ENCODE measurements around the gene CT47C1. TPM values are rescaled to one million over a fixed set of nuclear protein-coding genes. Genes with fewer than 3 reads are reported as not detected.
"Not testable (repeated sequence)": the region's sequence is repeated elsewhere in the genome, so short reads cannot be mapped to it uniquely, and the experiment has no call there.

Gene CT47C1
- total RNA-seq = not detected

DNA sequence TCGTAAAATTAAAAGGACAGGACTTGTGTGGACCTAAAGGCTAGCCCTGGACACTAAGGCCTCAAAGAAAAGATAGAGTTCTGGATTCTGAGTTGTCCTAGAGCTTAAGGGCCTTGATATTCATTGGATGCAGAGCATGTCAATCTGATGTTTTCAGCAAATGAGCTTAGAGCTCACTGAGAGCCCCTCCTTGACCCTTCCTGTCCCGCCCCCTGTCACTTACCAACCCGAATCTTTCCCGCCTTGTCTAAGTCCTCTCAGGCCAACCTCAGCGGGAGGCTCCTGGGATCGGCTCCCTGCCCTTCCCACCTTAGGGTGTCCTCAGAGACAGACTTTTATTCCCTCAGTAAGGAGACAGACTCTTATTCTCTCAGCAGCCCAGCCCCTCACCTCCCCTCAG, at the start of gene CT47C1:
CT47C1 (plus strand) TSS at position 250 of the 400 bp plus-strand sequence. CDS start 233 bp downstream, outside the sequence.
- DNase-seq = no peak

DNA sequence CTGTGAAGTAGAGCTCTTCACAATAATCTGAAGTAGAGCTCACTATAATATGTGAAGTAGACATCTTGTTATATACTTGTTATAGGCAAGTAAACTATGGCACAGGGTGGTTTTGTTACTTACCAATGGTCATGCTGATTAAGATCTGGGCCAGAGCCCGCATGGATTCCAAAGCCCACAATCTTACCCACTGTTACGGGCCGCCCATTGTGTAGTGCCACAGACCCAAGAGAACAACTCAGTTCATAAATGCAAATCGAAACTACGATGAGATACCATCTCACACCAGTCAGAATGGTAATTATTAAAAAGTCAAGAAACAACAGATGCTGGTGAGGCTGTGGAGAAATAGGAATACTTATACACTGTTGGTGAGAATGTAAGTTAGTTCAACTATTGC, 46.9 kb upstream of the CT47C1 start:
- DNase-seq = no peak

DNA sequence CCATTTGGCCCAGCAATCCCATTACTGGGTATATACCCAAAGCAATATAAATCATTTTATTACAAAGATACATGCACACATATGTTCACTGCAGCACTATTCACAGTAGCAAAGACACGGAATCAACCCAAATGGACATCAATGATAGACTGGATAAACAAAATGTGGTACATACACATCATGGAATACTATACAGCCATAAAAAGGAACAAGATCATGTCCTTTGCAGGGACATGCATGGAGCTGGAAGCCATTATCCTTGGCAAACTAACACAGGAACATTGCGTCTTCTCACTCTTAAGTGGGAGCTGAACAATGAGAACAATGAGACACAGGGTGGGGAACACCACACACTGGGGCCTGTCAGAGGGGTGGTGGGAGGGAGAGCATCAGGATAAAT, 46.4 kb upstream of the CT47C1 start:
- DNase-seq = not testable (repeated sequence)

DNA sequence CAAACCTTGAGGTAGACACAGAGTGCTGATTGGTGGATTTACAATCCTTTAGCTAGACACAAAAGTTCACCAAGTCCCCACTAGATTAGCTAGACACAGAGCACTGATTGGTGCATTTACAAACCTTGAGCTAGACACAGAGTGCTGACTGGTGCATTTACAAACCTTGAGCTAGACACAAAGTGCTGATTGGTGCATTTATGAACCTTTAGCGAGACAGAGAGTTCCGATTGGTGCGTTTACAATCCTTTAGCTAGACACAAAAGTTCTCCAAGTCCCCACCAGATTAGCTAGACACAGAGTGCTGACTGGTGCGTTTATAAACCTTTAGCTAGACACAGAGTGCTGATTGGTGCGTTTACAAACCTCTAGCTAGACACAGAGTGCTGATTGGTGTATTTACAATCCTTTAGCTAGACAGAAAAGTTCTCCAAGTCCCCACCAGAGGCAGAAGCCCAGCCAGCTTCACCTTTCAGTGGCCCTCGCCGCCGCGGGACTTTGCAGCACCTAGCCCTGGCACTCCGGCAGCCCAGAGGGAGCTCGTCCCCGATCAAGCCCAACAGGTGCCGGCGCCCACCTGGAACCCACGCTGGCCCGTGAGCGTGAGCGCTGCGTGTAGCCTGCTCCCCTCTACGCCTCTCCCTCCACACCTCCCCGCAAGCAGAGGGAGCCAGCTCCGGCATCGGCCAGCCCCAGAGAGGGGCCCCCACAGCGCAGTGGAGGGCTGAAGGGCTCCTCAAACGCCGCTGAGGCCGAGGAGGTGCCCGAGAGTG, 44.6 kb upstream of the CT47C1 start:
- not testable (repeated sequence) for DNase-seq

DNA sequence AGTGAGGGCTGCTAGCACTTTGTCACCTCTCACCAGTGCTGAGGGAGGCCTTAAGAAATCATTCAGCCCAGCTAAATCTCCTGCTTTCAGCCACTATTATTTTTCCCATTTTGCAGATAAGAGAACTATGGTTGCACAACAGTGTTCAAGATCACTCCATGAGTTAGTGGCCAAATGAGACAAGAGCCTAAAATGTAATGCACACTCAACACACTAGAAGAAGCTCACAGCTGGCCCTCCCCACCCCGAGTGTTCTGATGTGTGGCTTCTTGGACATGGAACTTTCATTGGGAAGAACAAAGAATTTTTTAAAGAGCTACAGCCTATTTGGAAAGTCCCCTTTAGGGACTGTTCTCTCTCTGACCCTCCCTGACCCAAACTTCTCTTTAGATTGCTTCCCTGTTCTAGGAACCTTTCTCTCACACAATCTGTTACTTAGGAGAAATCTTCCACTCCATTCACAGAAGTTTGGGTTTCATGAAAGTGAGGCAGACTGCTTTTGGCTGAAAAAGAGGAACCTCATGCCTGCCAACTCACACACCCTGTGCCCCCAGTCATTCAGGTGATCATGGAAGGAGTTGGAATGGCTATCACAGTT, 44.0 kb upstream of the CT47C1 start:
- DNase-seq = no peak

DNA sequence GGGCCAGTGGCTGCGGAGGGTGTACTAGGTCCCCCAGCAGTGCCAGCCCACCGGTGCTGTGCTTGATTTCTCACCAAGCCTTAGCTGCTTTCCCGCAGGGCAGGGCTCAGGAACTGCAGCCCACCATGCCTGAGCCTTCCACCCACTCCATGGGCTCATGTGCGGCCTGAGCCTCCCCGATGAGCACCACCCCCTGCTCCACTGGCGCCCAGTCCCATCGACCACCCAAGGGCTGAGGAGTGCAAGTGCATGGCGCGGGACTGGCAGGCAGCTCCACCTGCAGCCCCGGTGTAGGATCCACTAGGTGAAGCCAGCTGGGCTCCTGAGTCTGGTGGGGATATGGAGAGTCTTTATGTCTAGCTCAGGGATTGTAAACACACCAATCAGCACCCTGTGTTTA, 43.1 kb upstream of the CT47C1 start:
- not testable (repeated sequence) for DNase-seq

DNA sequence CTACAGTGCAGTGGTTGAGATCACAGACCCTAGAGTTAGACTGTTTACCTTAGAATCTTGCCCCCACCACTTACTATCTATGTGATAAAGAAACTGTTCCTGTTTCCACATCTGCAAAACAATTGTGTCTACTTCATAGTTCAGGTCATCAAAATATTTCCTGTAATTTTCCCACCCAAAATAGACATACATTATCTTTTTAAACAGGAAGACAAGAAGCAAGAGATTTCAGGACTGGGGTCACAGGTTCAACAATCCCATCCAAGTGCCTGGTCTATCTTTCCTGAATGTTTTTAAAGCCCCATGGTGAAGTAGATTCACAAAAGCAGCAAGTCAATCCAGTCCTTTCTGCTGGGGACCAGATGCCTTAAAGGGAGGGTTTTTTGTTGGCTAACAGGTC, 41.8 kb upstream of the CT47C1 start:
- no peak for DNase-seq

DNA sequence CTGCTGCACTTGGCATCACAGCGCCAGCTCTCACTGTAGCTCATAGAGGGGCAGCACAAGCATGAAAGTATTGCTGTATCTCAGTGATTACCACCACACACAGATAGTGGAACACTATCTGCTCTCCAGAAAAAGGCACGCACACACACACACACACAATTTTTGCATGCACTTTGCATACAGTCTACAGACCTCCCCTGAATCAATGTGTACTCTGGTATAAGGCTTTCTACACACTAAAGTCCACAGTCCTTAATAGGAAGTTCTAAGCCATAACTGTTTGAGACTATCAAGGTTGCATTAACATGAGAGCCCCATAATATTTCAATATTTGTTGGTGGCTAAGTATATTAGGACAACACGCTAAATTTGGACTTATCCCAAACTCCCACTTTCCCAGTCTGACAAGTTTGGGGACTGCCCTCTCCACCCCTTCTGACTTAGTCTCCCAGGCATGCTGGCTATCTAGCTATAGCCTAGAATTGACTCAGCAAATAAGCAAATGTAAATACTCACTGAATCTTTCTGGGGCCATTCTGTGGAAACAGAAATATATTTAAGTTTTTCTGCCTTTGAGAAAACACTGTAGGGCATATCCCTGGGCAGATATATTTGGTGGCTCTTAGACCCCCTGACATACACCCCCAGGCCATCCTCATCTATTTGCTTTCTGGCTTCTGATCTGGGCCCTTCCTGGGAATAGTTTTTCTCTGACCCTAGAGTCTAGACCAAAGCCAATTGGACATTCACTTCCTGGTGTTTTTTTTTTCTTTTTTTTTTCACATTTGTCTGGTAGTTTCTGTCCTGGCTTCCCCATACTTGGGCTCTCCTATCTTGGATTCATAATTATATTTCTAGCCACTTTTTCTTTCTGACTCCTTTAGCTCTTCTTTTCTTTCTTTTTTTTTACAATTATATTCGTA, 36.4 kb upstream of the CT47C1 start:
- no peak for DNase-seq

DNA sequence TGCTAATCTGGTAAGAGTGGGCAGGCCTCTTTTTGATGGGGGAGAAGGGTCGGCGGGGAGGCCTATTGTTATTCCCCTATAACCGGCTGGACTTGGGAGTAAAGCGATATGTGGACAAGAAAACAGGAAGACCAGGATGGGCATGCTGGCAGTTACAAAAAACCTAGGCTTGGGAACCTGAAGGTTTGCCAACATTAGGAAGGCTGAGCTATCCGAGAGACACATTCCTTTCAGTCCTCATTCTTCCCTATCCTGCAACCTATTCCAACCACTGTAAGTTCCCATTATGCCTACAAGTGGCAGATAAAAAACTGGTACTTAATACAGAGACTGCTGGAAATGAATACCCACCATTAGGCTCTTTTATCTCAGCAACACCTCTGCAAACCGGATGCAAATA, 32.4 kb upstream of the CT47C1 start:
- DNase-seq = no peak

DNA sequence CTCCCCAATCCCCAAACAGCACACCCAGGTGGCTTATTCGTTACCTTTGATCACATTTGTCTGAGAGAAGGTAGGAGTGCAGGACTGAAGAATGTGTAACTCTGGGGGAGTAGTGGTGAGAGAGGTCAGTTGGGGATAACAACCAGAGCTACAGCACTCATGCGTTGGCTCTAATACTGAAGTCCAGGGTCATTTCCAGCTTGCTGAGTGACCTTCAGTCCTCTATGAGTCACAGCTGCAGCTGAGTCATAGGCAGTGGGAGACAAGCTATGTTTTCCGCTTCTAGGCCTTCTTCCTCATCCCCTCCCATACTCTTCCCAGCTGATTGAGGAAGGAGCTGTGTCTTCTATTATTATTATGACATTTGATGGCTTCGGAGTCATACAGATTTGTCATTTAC, 31.6 kb upstream of the CT47C1 start:
- peak; percentile 2 for DNase-seq

DNA sequence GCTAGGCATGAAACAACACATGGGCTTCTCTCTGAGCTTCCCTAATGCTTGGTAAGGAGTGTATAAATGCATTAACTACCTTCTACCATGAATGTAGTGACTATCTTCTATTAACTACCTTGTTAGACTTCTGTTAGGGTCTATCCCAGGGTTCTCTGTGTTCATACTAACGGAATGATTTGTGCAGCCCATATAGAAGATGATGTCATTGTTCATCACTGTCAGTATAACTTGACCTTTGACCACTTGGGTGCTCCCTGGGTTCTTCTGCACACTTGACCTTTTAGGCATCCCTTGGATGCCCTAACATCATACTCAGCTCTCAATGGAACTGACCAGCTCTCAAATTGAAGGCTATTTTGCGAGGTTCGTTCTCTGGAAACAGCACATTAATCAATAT, 30.8 kb upstream of the CT47C1 start:
- DNase-seq = no peak

DNA sequence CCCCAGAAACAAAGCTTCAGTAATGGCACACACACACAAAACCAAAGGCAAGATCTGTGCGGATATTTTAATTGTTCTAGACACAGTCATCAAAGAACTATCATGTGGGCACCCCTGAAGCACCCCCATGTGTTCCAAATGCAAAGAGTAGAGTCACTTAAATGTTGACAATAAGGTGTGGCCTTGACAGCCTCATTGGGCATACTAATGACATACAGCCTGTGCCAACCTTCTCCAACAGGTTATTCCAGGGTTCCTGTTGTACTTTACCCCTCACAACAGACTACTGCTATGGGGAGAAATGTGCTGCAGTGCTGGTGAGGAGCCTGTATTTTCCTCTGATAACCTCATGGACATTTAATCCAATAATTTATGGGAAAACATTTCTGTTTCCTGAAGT, 29.8 kb upstream of the CT47C1 start:
- DNase-seq = no peak

DNA sequence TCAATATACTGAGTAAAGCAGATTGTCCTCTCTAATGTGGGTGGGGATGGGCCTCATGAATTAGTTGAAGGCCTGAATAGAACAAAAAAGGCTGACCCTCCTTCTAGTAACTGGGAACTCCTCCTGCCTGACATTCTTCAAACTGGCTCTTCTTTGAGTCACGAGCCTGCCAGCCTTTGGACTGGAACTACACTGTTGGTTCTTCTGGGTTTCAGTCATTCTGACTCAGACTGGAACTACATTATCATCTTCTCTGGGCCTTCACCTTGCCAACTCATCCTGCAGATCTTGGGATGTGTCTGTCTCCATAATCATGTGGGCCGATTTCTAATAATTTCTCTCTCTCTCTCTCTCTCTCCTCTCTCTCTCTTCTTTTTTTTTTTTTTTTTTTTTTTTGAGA, 26.9 kb upstream of the CT47C1 start:
- DNase-seq = no peak

DNA sequence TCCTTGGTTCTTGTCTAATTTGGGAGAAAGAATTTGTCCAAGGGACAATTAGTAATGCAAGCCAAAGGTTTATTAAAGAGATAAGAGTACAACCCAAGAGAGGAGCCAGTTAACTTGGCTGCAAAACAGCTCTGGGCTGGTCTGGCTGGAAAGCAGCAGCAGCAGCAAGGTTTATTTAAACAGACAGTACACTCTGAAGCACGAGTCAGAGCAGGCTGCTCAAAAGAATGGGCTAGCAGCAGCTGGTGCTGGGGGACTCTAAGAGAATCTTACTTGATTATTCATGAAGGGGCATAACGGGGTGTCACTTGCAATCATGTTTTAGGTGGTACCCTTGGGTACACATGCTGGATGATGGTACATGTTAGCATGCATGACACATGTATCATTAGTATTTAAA, 17.1 kb upstream of the CT47C1 start:
- DNase-seq = peak; percentile 6

DNA sequence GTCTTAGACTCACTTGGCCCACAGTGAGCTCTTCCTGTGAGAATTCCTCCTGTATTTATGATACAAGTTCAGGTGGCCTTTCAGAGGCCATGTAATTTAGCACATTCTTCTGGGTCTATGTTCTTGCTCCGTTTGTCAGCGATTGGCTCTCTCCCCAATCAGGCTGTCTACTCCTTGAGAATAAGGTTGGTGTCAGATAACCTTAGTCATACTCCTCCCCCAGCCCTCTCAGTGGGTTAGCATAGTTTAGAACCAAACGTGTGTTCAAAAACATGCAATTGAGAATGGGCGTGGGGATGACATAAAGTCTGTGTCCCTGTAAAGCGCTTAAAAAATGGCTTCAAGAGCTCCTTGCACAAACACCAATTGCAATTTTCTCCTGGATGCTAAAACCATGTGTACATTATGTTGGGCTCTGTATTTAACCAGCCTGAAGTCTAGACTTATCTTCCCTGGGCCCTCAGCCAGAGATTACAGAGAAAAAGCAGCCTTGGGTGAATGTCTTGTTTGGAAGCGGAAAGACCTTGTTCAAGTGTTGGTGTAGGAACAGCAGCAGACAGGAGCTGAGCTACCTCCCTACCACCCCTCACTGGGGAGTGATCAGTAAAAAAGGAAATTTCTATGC, 9.9 kb upstream of the CT47C1 start:
- peak; percentile 20 for DNase-seq

DNA sequence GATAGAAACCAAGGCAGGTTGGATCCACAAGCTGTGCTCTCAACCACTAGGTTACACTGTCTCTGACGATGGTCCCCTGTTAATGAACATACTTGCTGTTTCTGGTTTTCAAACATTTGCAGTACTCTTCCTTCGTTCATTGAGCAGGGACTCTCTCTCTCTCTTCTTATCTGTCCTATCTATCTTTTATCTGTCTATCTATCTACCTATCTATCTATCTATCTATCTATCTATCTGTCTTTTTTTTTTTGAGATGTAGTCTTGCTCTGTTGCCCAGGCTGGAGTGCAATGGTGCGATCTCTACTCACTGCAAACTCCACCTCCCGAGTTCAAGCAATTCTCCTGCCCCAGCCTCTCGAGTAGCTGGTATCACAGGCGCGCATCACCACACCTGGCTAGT, 9.4 kb upstream of the CT47C1 start:
- DNase-seq = no peak

DNA sequence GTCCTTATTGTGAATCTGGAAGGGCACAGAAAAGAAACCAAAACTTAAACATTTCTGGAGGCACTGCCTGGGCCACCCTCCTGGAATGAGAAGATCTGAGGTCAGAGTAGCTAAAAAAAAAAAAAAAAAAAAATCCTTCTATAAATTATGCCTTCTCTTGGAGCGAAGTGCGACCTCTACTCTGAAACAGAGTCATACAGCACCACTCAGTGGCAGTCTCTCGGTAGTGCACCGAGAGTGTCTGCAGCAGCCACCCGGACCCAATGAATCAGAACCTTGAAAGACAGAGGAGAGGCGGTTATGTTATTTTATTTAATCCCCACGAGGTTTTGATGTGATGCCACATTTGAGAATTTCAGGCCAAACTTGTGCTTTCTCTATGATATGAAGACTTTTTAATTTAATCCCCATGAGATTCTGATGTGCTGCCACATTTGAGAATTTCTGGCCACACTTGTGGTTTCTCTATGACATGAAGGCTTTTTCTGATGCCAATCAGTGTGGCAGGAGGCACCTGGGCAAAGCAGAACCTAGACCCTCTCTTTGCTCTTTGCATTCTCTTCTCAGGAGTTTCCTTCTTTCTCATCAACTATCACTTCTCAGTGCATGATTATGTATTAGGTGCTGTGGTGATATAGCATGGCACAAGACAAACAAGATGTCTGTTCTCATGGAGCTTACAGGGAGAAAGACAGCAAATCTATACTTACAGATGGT, 5.6 kb upstream of the CT47C1 start:
- DNase-seq = peak; percentile 63

DNA sequence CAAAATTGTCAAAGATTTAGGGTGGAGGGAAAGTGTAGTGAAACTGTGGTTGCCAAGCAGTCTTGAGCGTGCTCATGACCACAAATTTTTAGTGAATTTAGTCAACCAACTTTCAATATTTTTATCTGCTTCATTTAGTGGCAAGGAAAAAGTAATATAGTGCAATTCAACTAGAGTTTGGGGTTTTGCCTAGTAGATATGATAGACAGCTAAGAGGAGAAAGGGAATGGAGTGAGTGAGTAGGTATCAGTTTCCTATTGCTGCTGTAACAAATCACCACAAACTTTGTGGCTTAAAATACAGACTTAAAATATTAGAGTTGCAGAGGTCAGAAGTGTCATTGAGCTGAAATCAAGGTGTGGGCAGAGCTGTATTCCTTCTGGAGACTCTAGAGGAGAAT, 3.7 kb upstream of the CT47C1 start:
- DNase-seq = no peak

DNA sequence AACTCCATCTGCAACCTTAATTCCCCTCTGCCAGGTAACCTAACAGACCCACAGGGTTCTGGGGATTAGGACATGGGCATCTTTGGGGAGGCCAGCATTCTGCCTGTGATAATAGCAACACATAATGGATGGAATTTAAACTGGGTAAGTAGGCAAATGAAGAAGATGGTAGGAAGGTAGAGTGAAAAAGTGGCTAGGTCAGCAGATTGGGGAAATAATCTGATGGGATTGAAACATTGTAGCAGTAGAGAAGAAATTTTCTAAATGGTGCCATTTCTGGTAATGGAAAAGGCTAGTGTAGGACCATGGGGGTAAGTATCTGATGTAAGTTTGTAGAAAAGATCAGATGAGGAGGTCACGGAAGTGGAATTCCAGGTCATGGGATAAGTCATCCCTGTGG, 3.0 kb upstream of the CT47C1 start:
- no peak for DNase-seq

DNA sequence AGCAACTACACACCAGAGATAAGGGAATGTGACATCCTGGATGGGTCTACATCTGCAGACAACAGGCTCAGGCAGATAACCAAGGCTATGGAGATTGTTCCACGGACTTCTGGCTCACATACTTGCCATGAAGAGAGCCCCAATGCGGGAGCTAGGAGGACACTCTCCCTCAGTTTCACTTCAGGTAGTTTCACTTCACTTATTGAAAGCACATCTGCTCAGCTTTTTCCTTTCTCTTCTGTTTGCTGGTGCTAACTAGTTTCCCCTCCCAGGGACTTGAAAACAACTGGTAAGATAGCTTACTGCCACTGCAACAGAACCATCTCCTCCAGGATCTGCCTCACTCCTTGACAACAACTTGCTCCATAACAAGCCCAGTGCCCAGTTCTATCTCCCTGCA, 1.4 kb upstream of the CT47C1 start:
- no peak for DNase-seq

DNA sequence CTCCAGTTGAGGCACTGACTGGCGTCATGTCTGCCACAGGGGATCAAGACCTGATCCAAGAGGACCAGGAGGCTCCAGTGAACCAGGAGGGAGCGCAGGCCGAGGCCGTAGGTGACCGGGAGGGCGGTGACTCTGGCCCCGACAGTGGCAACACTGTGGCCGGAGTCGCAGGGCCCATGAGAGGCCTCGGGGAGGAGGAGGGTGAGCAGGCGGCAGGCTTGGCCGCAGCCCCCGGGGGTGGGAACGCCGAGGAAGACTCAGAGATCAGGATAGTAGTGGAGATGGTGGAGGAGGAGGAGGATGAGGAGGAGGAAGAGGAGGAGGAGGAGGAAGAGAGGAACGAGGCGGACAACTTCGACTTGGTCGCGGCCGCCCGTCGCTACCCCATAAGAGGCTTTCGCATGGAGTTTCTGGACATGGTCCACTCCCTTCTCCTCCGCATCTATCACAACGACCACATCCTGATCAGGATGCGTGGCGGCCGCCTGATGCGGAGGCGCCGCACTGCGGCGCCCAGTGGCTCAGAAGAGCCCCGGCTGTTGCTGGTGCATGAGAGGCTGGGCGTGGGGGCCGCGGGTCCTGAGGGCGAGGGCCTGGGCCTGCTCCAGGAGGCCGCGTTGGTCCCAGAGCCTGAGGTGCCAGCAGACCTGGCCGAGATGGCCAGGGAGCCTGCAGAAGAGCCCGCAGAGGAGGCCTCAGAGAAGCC, 560 bp downstream of the CT47C1 start:
- DNase-seq = no peak

Measured in tongue (tissue), 2 donors.